CD4-positive, CD25-positive, alpha-beta regulatory T cell (primary cell): ENCODE results near the gene TUBA1B. TPM values are rescaled to one million over a fixed set of nuclear protein-coding genes. Genes with fewer than 3 reads are reported as not detected.
"Not testable (repeated sequence)": the region's sequence is repeated elsewhere in the genome, so short reads cannot be mapped to it uniquely, and the experiment has no call there.

ENCODE experiments used
- ATAC-seq, 2 donors: fragments of 150-1000 bp; cut with Tn5 transposase; one replicate each; pipeline ENCODE4 v1.10.0; 2021; ENCODE audit warnings: low read depth in 2 of 2, moderate number of reproducible peaks in 2 of 2, moderate library complexity in 1 of 2
- DNase-seq, 3 donors: peaks; one replicate each; pipeline versions ENCODE4 v3.0.0 to v3.0.0-alpha.2; 2012 to 2022; ENCODE audit warnings: mixed read lengths in 1 of 3
- H3K27ac ChIP-seq: one replicate; pipeline ENCODE4 v1.7.0; 2013; ENCODE audit warnings: mild to moderate bottlenecking, low read length; ENCODE audit not compliant: insufficient read depth, poor library complexity, severe bottlenecking
- H3K27me3 ChIP-seq: one replicate; pipeline ENCODE4 v1.7.0; 2013; ENCODE audit warnings: low read length; ENCODE audit not compliant: control insufficient read depth, insufficient read depth
- H3K36me3 ChIP-seq: one replicate; pipeline ENCODE4 v1.7.0; 2013; ENCODE audit warnings: mild to moderate bottlenecking, low read length, moderate library complexity; ENCODE audit not compliant: control insufficient read depth, insufficient read depth
- H3K4me1 ChIP-seq: 2 replicates; pipeline ENCODE4 v1.7.0; 2013; ENCODE audit warnings: mild to moderate bottlenecking, low read length; ENCODE audit not compliant: insufficient read depth, control insufficient read depth, poor library complexity, severe bottlenecking
- H3K4me3 ChIP-seq: one replicate; pipeline ENCODE4 v1.7.0; 2013; ENCODE audit warnings: low read depth, mild to moderate bottlenecking, low read length, moderate library complexity
- H3K9me3 ChIP-seq, 2 experiments: 1 replicate in 1 of 2; 2 replicates in 1 of 2; pipeline ENCODE4 v1.7.0; 2013; ENCODE audit warnings: low read length in 2 of 2, mild to moderate bottlenecking in 1 of 2, moderate library complexity in 1 of 2; ENCODE audit not compliant: control insufficient read depth in 2 of 2
- H3K27ac Mint-ChIP-seq, 3 donors: one replicate each; pipeline ENCODE4 v1.8.0; 2020 to 2022; ENCODE audit warnings: mild to moderate bottlenecking in 3 of 3, mixed read lengths in 3 of 3, moderate library complexity in 2 of 3
- H3K27me3 Mint-ChIP-seq: one replicate; pipeline ENCODE4 v1.8.0; 2022; ENCODE audit warnings: mild to moderate bottlenecking, mixed read lengths
- H3K36me3 Mint-ChIP-seq: one replicate; pipeline ENCODE4 v1.8.0; 2020; ENCODE audit warnings: mixed read lengths
- H3K4me1 Mint-ChIP-seq, 4 donors: one replicate each; pipeline ENCODE4 v1.8.0; 2020 to 2022; ENCODE audit warnings: mixed read lengths in 4 of 4, mild to moderate bottlenecking in 1 of 4
- H3K4me3 Mint-ChIP-seq, 4 donors: one replicate each; pipeline ENCODE4 v1.8.0; 2020 to 2022; ENCODE audit warnings: mild to moderate bottlenecking in 4 of 4, mixed read lengths in 4 of 4, moderate library complexity in 3 of 4
- H3K9me3 Mint-ChIP-seq, 7 donors: one replicate each; pipeline ENCODE4 v1.8.0; 2020 to 2022; ENCODE audit warnings: mixed read lengths in 7 of 7, mild to moderate bottlenecking in 3 of 7, moderate library complexity in 2 of 7
- polyA plus RNA-seq, 4 donors: library from polyadenylated mRNA; unstranded; fragments of 300-500 nt; fragmentation: Illumina TruSeq; gene quantifications; one replicate each; pipeline ENCODE4 v1.2.3, GENCODE V29; 2021
- total RNA-seq: library from RNA; stranded (reverse); gene quantifications from one replicate; pipeline ENCODE4 v1.2.3, GENCODE V29; 2022

TUBA1B gene
- total and polyA plus RNA-seq, 5 donors from 2014 or later, result 174 to 648 (median 499) TPM

GRCh38 chr12:49133590-49133989, 2.4 kb upstream of the TUBA1B start:
- no peak for ATAC-seq
- H3K4me3 Mint-ChIP-seq, result peak overlapping the region in 2 of 4 donors; percentile 41 to 49
- no peak overlapping the region for H3K27ac ChIP-seq
- DNase-seq, result no peak
- peaks cover 30% of the 10 kb centered on the region for H3K4me1 ChIP-seq
- H3K36me3 ChIP-seq, result peaks cover 8% of the 10 kb centered on the region
- no peaks in the 10 kb centered on the region for H3K9me3 Mint-ChIP-seq
- H3K27me3 ChIP-seq, result no peaks in the 10 kb centered on the region
- H3K36me3 Mint-ChIP-seq, result peaks cover 8% of the 10 kb centered on the region
- H3K27me3 Mint-ChIP-seq, result peaks cover 8% of the 10 kb centered on the region
- peak overlapping the region in 1 of 3 donors; percentile 71 for H3K27ac Mint-ChIP-seq
- H3K9me3 ChIP-seq, result no peaks in the 10 kb centered on the region
- H3K4me1 Mint-ChIP-seq, result peaks cover 18 to 55% (median 33%) of the 10 kb centered on the region in 4 donors
- no peak overlapping the region for H3K4me3 ChIP-seq

GRCh38 chr12:49133014-49133413, 1.8 kb upstream of the TUBA1B start:
- Mint-ChIP-seq H3K9me3 (no peaks in the 10 kb centered on the region), H3K4me3 (peak overlapping the region in 1 of 4 donors; percentile 49), H3K4me1 (peaks cover 18 to 50% (median 34%) of the 10 kb centered on the region in 4 donors), H3K27ac (no peak overlapping the region), H3K36me3 (peaks cover 9% of the 10 kb centered on the region), H3K27me3 (peaks cover 8% of the 10 kb centered on the region)
- H3K27ac ChIP-seq, result no peak overlapping the region
- H3K27me3 ChIP-seq, result no peaks in the 10 kb centered on the region
- H3K4me1 ChIP-seq, result peaks cover 30% of the 10 kb centered on the region
- no peak for ATAC-seq
- H3K36me3 ChIP-seq, result peaks cover 9% of the 10 kb centered on the region
- no peak overlapping the region for H3K4me3 ChIP-seq
- H3K9me3 ChIP-seq, result no peaks in the 10 kb centered on the region
- DNase-seq, result no peak

DNA sequence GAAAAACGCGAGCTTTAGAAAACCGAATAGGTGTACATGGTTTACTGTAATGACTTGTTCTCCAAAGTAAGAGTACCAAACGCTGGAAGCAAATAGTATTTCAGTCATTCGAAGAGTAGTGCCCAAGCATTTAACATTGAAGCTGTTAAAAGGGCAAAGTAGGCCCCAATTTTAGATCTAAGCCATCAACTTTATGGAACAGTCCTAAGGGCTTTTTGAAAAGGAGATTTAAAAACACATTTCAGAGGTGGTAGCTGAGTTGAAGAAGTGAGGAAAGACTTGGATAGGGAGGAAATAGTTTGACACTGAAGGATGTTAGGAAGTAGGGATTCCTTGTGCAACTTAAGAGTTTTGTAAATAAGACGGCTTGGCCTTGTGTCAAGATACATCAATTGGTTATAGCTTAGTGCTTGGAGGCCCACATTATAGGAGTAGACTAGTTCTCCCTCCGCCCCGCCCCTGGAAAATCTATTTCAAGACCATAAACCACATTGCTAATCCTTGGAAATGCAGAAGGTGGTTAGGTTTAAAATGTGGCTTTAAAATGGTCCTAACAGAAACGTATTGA, 783 bp upstream of the TUBA1B start:
- DNase-seq, result no peak
- peaks cover 8% of the 10 kb centered on the region for H3K27me3 Mint-ChIP-seq
- H3K9me3 Mint-ChIP-seq, result no peaks in the 10 kb centered on the region
- Histone ChIP-seq H3K36me3 (peaks cover 17% of the 10 kb centered on the region), H3K27ac (peak overlapping the region; percentile 95), H3K27me3 (no peaks in the 10 kb centered on the region), H3K9me3 (no peaks in the 10 kb centered on the region), H3K4me3 (peak overlapping the region; percentile 88), H3K4me1 (peaks cover 30% of the 10 kb centered on the region)
- peaks cover 23 to 58% (median 41%) of the 10 kb centered on the region in 4 donors for H3K4me1 Mint-ChIP-seq
- H3K27ac Mint-ChIP-seq, result peak overlapping the region; percentile 91 to 99 (median 96)
- no peak for ATAC-seq
- H3K4me3 Mint-ChIP-seq, result peak overlapping the region; percentile 84 to 92 (median 91)
- peaks cover 19% of the 10 kb centered on the region for H3K36me3 Mint-ChIP-seq

DNA sequence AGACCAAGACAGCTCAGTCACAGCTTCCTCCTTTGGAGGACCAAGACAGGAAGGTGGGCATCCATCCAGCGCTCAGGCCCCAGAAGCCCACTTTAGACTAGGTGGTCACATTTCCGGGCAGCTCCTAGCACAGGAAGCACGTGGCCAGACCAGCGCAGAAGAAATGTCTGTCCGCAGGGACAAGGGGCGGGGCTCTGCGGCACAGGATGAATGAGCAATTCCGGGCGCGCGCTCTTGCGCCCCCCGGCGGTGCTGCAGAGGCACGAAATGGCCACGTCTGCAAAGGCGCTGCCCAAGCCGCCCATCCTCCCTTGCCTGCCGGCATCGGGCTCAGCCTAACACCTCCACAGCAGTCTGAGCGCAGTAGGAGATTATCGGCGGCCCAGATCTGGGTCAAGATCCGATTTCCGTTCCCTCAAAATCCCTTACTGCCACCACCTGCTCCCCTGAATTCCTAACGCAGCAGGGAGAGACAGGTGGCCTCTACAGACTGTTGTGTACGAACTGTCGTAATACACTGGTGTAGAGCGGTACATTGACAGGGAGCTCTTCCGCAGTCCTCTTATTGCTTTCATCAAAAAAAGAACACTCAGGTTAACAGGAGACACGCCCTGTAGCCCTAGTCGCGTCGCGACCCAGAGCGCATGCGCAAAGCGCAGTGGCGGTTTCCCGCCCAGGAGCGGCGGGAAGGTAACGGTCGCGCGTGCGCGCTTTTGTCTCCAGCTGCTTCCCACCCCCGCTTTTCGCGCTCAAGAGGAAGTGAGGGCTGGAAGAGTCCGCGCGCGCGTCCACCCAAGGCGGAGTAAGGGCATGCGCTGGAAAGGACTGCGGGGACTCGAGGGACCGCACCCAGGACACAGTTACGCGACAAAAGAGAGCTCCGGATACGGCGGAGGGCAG, 794 bp downstream of the TUBA1B start:
- H3K9me3 Mint-ChIP-seq, result no peaks in the 10 kb centered on the region
- Histone ChIP-seq H3K36me3 (peaks cover 19% of the 10 kb centered on the region), H3K4me3 (peak overlapping the region; percentile 92), H3K4me1 (peaks cover 30% of the 10 kb centered on the region), H3K27me3 (no peaks in the 10 kb centered on the region), H3K9me3 (no peaks in the 10 kb centered on the region), H3K27ac (peak overlapping the region; percentile 95)
- H3K4me3 Mint-ChIP-seq, result peak overlapping the region; percentile 92 to 100 (median 98)
- DNase-seq (peak; percentile 90 to 94 (median 94)), ATAC-seq (peak; percentile 66 to 67)
- H3K4me1 Mint-ChIP-seq, result peaks cover 26 to 63% (median 42%) of the 10 kb centered on the region in 4 donors
- H3K27ac Mint-ChIP-seq, result peak overlapping the region; percentile 96 to 99 (median 99)
- peaks cover 8% of the 10 kb centered on the region for H3K27me3 Mint-ChIP-seq
- peaks cover 22% of the 10 kb centered on the region for H3K36me3 Mint-ChIP-seq

GRCh38 chr12:49129332-49130150, 1.7 kb downstream of the TUBA1B start:
- Mint-ChIP-seq H3K27me3 (peaks cover 8% of the 10 kb centered on the region), H3K27ac (peak overlapping the region; percentile 96 to 99 (median 99)), H3K9me3 (no peaks in the 10 kb centered on the region), H3K36me3 (peaks cover 22% of the 10 kb centered on the region), H3K4me1 (peaks cover 26 to 63% (median 42%) of the 10 kb centered on the region in 4 donors), H3K4me3 (peak overlapping the region; percentile 92 to 100 (median 98))
- Histone ChIP-seq H3K27ac (peak overlapping the region; percentile 95), H3K36me3 (peaks cover 19% of the 10 kb centered on the region), H3K4me3 (peak overlapping the region; percentile 92), H3K9me3 (no peaks in the 10 kb centered on the region), H3K27me3 (no peaks in the 10 kb centered on the region), H3K4me1 (peaks cover 30% of the 10 kb centered on the region)
- ATAC-seq, result no peak
- no peak for DNase-seq

GRCh38 chr12:49127971-49128370, 3.2 kb downstream of the TUBA1B start:
- peak overlapping the region; percentile 48 to 85 (median 70) for H3K4me3 Mint-ChIP-seq
- not testable (repeated sequence) for H3K4me3 ChIP-seq, DNase-seq, ATAC-seq, H3K9me3 Mint-ChIP-seq, H3K9me3 ChIP-seq, H3K27me3 Mint-ChIP-seq, H3K27me3 ChIP-seq, H3K27ac ChIP-seq
- Histone ChIP-seq H3K4me1 (peaks cover 30% of the 10 kb centered on the region), H3K36me3 (peaks cover 19% of the 10 kb centered on the region)
- H3K27ac Mint-ChIP-seq, result peak overlapping the region in 2 of 3 donors; percentile 79 to 82
- peaks cover 22% of the 10 kb centered on the region for H3K36me3 Mint-ChIP-seq
- H3K4me1 Mint-ChIP-seq, result peaks cover 24 to 54% (median 38%) of the 10 kb centered on the region in 4 donors
